Endometrial microvascular endothelial cells (primary cell): ENCODE measurements around the gene INPP5A. TPM values are rescaled to one million over a fixed set of nuclear protein-coding genes. Genes with fewer than 3 reads are reported as not detected.
"Not testable (repeated sequence)": the region's sequence is repeated elsewhere in the genome, so short reads cannot be mapped to it uniquely, and the experiment has no call there.

Source experiments
- in situ Hi-C: cut with HindIII; loops from 2 replicates; pipeline ENCODE4 v1.10.0; 2017; ENCODE audit warnings: low sequenced_read_pairs, low pct_unique_long_range_greater_than_20kb; ENCODE audit errors: inconsistent ontology term
- total RNA-seq: library from RNA; depleted of rRNA; stranded (reverse); fragments of >200 nt; gene quantifications from one replicate; pipeline ENCODE4 v1.2.3, GENCODE V29; 2015; ENCODE audit errors: inconsistent ontology term

The INPP5A gene
- total RNA-seq, 1 donor from 2014 or later = 21.1 TPM

DNA sequence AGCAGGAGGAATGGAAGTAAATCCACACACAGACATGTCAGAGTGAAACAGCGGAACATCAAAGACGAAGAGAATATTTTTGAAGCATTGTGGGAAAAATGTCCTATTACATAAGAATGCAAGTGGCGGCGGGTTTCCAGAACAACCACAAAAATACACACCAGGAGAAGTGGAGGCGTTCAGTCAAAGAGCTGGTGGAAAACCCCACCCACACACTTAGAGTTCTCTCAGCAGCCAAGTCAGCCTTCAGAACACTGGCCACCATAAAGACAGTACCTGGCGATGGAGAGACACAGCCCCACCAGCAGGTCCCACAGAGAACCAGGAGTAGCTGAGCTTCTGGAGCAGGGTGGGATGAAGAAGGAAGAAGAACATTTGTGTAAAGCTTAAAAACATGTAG, 224.7 kb downstream of the INPP5A start:
- in situ Hi-C loops = no loop called here

- in situ Hi-C loops = no loop called here
Observed at GRCh38 chr10:132763545-132763944, 226.0 kb downstream of the INPP5A start.

DNA sequence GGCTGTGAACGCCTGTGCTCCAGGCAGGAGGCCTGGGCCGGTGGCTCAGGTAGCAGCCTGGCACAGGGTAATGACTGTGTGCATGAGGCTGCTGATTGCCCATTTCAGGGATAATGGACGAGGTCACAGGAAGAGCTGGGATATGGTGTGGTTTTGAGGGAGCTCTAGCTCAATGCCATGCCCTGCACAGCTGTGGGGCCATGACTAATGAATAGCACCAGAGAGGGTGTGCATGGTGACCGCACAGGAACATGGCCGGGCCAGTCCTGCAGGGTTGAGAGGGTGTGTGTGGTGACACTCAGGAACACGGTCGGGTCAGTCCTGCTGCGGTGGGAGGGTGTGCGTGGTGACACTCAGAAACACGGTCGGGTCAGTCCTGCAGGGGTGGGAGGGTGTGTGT, 226.5 kb downstream of the INPP5A start:
- in situ Hi-C loops = no loop called here

GRCh38 chr10:132765435-132765834, 227.8 kb downstream of the INPP5A start:
- in situ Hi-C loops = no loop called here

GRCh38 chr10:132766291-132766690, 228.7 kb downstream of the INPP5A start:
- in situ Hi-C loops = no loop called here

- in situ Hi-C loops = no loop called here
Observed at GRCh38 chr10:132768346-132769248, 231.0 kb downstream of the INPP5A start.

- in situ Hi-C loops = no loop called here
Observed at GRCh38 chr10:132770061-132771021, 232.8 kb downstream of the INPP5A start.

GRCh38 chr10:132772816-132773215, 235.2 kb downstream of the INPP5A start:
- in situ Hi-C loops = not testable (repeated sequence)

GRCh38 chr10:132774181-132774901, 236.8 kb downstream of the INPP5A start:
- in situ Hi-C loops = no loop called here

DNA sequence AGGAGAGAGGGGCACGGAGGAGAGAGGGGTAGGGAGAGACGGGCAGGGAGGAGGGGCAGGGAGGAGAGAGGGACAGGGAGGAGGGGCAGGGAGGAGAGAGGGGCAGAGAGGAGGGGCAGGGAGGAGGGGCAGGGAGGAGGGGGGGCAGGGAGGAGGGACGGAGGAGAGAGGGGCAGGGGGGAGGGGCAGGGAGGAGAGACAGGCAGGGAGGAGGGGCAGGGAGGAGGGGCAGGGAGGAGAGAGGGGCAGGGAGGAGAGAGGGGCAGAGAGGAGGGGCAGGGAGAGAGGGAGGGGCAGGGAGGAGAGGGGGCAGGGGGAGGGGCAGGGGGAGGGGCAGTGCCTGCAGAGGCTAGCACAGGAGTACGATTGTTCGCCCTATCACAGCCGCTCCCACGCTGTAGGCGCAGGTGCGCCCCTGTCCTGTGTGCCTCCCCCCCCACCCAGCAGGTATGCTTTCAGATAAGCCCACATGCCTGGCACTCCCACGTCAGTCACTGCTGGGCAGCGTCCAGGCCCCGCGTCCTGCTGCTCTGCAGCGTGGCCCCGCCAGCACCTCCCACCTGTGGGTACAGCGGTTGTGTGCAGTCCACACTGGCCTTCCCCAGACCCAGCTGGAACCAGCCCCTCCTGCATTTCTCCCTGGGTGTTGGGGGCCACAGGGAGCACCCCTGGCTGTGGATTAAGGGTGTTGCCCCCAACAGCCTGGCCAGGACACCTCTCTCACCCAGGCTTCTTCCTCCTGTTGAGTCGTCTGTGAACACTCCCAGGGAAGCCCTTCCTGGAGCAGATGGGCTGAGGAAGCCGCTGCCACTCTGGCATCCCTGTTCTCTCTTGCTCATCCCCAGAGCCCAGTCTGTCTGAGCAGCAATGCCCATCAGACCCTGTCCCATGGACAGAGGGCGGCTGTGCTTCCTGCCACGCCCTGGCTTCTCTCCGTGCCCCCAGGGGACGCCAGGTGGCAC, 237.6 kb downstream of the INPP5A start:
- in situ Hi-C loops = no loop called here

DNA sequence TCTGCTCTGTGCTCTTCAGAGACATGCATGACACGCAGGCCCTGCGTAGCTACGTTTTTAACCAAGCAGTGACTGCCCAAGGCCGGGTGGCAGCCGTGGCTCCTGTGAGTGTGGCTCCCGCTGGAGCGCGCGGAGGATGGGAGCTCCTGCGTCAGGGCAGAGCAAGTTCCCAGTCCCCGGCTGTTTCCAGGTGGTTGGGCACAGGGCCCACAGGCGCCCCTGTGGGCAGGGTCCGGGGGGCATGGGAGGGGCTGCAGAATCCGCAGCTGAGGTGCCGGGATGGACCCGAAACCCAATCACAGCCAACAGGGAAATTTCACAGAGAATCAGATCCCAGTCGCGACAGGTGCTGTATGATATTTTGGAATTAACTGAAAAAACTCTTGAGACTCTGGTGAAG, 238.6 kb downstream of the INPP5A start:
- in situ Hi-C loops = no loop called here

DNA sequence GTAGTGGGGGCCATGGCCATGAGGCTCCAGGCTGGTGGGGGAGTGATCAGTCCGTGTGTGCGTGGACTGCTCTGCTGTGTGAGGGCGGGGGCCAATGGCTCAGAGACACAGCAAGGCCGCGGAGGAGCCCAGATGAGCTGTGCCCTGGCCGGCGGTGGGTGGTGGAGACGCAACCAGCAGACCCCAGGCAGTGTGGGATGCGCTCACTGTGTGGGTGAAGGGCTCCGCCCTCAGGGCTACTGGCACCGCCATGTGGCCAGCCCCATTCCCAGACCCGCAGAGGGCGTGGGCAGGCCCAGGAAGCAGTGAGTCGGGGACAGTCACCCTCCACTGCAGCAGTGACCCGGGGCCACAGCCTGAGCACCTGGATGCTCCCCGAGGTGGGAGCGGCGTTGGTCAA, 239.2 kb downstream of the INPP5A start:
- in situ Hi-C loops = no loop called here

GRCh38 chr10:132777441-132777840, 239.9 kb downstream of the INPP5A start:
- in situ Hi-C loops = no loop called here

- in situ Hi-C loops = no loop called here
Observed at GRCh38 chr10:132779549-132780294, 242.1 kb downstream of the INPP5A start.

DNA sequence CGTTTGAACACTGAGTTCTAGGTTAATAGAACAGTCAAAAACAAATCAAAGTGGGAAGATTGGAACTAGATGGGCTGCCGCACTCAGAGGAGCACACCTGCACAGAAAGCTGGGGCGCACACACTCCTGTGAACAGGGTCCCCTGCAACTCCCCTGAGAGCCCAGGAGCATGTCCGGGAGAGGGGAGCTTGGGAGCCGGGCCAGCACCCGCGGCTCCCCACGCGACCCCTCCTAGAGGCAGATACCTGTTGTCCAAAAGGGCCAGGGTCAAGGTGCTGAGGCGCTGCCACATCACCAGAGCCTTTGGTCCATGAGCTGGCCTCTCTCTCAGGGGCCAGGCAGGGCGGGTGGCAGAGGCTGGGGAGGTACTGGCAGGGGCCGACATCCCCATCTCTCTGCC, 242.8 kb downstream of the INPP5A start:
- in situ Hi-C loops = no loop called here

DNA sequence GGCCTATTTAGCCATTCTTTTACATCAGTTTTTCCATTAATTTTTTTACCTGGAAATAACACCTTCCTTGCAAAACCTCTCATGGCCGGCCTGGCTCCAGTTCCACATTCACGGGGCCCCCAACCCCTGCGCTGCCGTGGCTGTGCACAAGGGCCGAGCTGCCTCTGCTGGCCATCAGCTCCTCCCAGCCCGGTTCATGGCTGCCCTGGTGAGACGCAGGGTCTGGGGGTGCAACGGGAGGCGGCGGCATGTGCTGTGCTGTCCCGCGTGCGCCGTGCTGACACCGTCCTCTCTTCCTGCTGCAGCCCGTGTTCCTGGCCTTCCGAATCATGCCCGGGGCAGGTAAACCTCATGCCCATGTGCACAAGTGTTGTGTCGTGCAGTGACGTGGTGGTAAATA, 244.0 kb downstream of the INPP5A start:
- in situ Hi-C loops = no loop called here

DNA sequence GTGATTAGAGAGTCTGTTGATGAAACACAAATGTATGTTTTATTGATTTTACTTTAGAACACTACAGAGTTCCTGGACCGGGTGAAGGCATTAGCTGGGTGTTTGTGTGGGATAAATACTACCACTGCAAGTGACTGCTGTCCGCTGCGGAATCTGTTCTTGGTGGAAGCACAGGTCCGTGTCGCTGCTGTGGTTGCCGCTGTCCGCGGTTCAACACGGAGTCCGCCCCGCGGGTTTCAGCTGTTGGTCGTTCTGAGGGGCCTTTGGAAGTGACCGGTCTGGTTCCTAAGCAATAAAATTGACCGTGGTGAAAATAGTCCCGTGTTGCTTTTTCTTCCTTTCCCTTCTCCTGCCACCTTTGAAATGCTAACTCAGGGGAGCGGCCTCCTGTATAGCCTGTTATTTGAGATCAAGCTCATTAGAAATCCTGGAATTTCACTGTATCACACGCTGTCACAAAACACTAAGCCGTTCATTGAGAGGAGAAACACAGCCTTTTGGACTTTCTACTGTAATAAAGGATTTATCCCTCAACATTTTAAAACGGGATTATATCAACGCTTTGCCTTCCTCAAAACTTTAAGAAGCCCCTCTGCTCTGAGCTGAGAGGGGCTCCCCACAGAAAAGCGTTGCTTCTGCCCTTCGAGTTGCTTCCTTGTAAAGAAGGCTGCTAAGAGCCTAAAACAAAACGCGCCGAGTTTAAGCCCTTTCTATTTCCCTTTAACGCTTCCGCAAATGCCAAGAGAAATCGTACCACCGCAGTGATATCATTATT, 245.8 kb downstream of the INPP5A start:
- in situ Hi-C loops = no loop called here
